ENCODE measurements around the gene KIF17.

KIF17 gene

GRCh38 chr1:20732588-20733359, 15.0 kb upstream of the KIF17 start, which contains the start of gene SH2D5:
Gene SH2D5, minus strand, starts transcription at chr1:20732703. Its CDS starts 4,659 bp downstream, at chr1:20728044.
- H3K27ac Mint-ChIP-seq = no peak within 1 kb of the TSS
- peak; percentile 49 for DNase-seq
- H3K27me3 Mint-ChIP-seq (ENCODE audit: low read depth, poor library complexity) = peaks cover 62% of the 10 kb centered on the region
- H3K9me3 Mint-ChIP-seq = no peaks in the 10 kb centered on the region
- peak; percentile 24 for TF ChIP-seq CTCF (IDR thresholded peaks at IDR 0.05)
- H3K36me3 Mint-ChIP-seq (ENCODE audit: low read depth) = peaks cover 8% of the 10 kb centered on the region
- peak within 1 kb of the TSS; percentile 83 for H3K4me3 Mint-ChIP-seq
- peaks cover 27% of the 10 kb centered on the region for H3K4me1 Mint-ChIP-seq

GRCh38 chr1:20732071-20732587, 14.3 kb upstream of the KIF17 start:
- Mint-ChIP-seq H3K27ac (no peak overlapping the region), H3K36me3 (ENCODE audit: low read depth) (peaks cover 2% of the 10 kb centered on the region), H3K4me1 (peaks cover 27% of the 10 kb centered on the region), H3K27me3 (ENCODE audit: low read depth, poor library complexity) (peaks cover 67% of the 10 kb centered on the region), H3K9me3 (no peaks in the 10 kb centered on the region), H3K4me3 (peak overlapping the region; percentile 83)
- TF ChIP-seq CTCF (IDR thresholded peaks at IDR 0.05) = no peak
- DNase-seq = peak; percentile 83

GRCh38 chr1:20731057-20731991, 13.5 kb upstream of the KIF17 start:
- H3K4me3 Mint-ChIP-seq = peak overlapping the region; percentile 70
- peaks cover 67% of the 10 kb centered on the region for H3K27me3 Mint-ChIP-seq (ENCODE audit: low read depth, poor library complexity)
- H3K9me3 Mint-ChIP-seq = no peaks in the 10 kb centered on the region
- no peaks in the 10 kb centered on the region for H3K36me3 Mint-ChIP-seq (ENCODE audit: low read depth)
- DNase-seq = no peak
- peaks cover 27% of the 10 kb centered on the region for H3K4me1 Mint-ChIP-seq
- no peak overlapping the region for H3K27ac Mint-ChIP-seq
- TF ChIP-seq CTCF (IDR thresholded peaks at IDR 0.05) = no peak

GRCh38 chr1:20730690-20731056, 12.9 kb upstream of the KIF17 start:
- Mint-ChIP-seq H3K4me3 (peak overlapping the region; percentile 58), H3K9me3 (no peaks in the 10 kb centered on the region), H3K27me3 (ENCODE audit: low read depth, poor library complexity) (peaks cover 67% of the 10 kb centered on the region), H3K4me1 (peaks cover 27% of the 10 kb centered on the region), H3K36me3 (ENCODE audit: low read depth) (no peaks in the 10 kb centered on the region), H3K27ac (no peak overlapping the region)
- TF ChIP-seq CTCF (IDR thresholded peaks at IDR 0.05) = no peak
- DNase-seq = no peak

GRCh38 chr1:20729990-20730689, 12.3 kb upstream of the KIF17 start:
- Mint-ChIP-seq H3K4me3 (peak overlapping the region; percentile 58), H3K27ac (no peak overlapping the region), H3K36me3 (ENCODE audit: low read depth) (no peaks in the 10 kb centered on the region), H3K4me1 (peaks cover 27% of the 10 kb centered on the region), H3K9me3 (no peaks in the 10 kb centered on the region), H3K27me3 (ENCODE audit: low read depth, poor library complexity) (peaks cover 67% of the 10 kb centered on the region)
- no peak for DNase-seq
- no peak for TF ChIP-seq CTCF (IDR thresholded peaks at IDR 0.05)
